Stimulated activated CD4-positive, alpha-beta T cell treated with anti-CD3 and anti-CD28 coated beads, Interleukin-1b, Interleukin-23, amount 100 ng/mL, for 24 hours (primary cell): ENCODE results near the gene ZNF138.
"Not testable (repeated sequence)": the region's sequence is repeated elsewhere in the genome, so short reads cannot be mapped to it uniquely, and the experiment has no call there.

Source experiments
- DNase-seq, 4 experiments: peaks; one replicate each; pipeline ENCODE4 v3.0.0-alpha.2; 2020; ENCODE audit warnings: low read depth in 4 of 4, low spot score in 1 of 4

Gene ZNF138

DNA sequence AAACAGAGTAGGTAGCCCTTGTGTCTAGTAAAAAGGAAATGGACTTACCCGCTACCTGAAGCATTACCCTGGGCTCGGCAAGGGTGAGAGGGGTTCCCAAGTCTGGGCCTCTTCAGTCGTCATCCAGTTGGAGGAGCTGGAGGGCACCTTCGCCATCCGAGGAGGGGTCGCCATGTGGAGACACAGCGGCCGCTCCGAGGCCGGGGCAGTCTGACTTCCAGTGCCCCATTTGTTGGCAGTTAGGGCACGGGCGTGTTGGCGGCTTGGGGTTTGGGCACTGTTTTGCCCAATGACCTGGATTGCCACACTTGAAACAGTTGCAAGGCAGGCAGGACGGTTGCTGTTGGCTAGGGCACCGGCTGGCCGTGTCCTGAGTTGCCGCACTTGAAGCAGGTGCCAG lies 43.8 kb downstream of the ZNF138 start:
- DNase-seq: not testable (repeated sequence)

DNA sequence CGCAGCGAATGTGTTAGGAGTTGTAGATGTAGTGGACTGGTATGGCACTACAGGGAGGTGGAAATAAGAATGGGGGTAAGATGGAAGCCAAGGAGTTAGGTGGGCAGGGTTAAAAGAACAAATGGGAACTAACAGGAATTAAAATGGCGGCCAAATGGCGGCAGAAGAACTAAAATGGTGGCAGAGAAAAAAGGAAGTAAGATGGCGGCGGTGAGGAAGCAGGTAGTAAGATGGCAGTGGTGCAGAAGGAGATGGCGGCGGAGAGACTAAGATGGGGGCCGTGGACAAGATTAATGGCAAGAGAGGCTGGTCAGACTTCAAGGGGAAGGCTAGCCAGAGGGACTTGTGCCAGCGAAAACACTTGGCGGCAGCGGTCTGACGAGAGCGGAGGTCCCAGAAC lies 44.5 kb downstream of the ZNF138 start:
- no peak for DNase-seq

GRCh38 chr7:64839910-64840309 lies 45.7 kb downstream of the ZNF138 start:
- DNase-seq: no peak

DNA sequence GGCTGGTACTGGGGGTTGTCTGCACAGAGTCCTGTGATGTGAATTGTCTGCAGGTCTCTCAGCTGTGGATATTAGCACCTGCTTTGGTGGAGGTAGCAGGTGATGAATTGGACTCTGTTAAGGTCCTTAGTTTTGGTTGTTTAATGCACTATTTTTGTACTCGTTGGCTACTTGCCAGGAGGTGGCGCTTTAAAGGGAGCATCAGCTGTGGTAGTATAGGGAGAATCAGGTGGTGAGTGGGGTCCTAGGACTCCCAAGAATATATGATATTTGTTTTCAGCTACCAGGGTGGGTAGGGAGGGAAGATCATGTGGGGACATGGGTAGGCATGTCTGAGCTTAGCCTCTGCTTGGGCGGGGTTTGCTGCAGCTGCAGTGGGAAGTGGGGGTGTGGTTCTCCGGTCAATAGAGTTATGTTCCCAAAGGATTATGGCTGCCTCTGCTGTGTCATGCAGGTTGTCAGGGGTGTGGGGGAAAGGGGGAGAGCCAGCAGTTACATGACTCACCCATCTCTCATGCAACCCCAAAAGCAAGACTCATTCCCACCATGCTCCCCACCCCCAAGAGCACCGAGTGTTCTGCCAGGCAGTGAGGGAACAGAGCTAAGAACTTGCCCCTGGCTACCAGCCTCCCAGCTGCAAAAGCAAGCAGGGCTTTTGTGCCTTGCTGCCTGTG lies 55.2 kb downstream of the ZNF138 start:
- DNase-seq: no peak

DNA sequence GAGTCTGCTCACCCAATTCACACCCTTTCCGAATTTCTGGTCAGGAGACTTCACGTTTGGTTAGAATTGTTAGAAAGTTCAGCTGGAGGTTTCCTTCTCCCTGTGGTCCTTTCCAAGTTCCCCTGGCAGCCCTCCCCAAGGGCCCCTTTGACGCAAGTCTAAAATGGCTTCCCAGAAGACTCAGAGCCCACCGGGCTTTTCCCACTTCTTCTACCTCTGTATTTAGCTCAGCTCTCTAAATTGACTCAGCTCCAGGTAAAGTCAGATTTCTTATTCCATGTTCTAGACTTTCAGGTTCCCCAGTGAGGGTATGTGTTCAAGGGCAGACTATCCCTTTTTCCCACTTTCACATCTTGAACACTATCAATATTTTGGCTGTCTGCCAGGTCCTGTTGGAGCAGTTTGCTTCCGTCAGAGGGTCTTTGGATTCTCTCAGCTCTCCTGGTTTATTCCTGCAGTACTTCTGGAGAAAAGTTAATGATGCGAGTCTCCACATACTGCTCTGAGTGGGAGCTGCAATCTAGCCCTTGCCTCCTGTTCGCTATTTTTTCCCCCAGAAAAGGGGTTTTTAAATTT lies 55.8 kb downstream of the ZNF138 start:
- DNase-seq: no peak

DNA sequence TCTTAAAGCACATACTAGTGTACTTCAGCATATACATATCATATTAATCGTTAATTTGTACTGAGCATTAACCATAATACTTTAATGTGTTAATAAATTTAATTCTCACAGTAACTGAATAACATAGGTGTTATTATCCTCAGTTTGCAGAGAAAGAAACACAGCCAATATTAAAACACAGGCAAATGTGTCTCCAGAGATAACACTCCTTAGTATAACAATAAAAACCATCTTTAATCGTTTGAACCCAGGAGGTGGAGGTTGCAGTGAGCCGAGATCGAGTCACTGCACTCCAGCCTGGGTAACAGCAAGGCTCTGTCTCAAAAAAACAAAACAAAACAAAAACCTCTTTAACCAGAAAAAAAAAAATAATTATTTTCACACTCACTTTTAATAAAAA lies 59.5 kb downstream of the ZNF138 start:
- DNase-seq: no peak

DNA sequence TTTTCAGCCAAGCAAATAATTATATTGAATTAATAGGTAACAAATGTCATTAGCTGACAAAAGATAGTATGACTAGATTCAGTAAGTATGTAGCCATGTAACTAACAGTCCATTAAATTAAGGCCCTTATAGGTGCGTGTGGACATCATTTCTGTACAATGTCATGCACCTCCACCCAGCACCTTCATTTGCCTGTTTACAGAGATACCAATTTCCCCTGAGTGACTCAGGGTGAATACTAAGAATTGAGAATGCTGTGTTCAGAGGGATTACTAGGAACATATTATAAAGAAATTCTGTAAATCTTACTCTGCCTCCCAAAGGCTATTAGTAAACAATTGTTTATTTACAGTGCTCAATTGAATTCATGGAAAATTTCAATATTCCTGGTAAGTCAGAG lies 60.7 kb downstream of the ZNF138 start:
- DNase-seq: no peak

- no peak for DNase-seq
Measured at GRCh38 chr7:64863021-64863420, 68.8 kb downstream of the ZNF138 start.

DNA sequence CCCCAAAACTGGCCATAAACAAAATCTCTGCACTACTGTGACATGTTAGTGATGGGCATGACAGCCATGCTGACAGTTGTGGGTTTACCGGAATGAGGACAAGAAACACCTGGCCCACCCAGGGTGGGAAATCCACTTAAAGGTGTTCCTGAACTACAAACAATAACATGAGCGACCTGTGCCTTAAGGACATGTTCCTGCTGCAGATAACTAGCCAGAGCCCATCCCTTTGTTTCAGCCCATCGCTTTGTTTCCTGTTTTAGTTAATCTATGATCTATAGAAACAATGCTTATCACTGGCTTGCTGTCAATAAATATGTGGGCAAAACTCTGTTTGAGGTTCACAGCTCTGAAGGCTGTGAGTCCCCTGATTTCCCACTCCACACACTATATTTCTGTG lies 69.3 kb downstream of the ZNF138 start:
- not testable (repeated sequence) for DNase-seq

GRCh38 chr7:64863969-64864368 lies 69.7 kb downstream of the ZNF138 start:
- no peak for DNase-seq

DNA sequence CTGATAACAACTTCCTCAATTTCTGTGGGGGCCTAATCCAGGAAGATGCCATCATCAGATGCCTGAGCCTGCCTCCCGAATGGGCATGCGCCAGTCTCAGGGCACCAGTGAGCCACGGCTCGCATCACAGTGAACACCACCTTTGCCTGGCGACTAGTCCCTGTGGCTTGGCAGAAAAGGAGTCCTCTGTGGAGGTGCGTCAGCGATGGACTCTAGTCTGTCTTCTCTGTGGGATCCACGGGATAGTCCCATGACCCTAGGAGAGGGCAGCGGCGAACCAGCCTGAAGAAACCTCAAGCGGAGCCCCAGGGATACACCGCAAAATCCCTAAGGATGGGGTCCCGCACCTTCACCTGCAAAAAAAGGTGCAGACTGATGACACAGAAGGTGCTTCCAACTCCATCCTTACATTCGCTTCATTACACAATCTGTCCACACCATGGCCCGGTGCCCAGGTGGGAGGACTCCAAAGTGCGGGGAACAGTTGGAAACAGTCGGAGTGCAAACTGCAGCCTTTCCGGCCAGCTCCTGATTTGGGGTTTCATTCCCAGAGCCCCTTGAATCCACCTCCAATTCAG lies 73.7 kb downstream of the ZNF138 start:
- no peak for DNase-seq

DNA sequence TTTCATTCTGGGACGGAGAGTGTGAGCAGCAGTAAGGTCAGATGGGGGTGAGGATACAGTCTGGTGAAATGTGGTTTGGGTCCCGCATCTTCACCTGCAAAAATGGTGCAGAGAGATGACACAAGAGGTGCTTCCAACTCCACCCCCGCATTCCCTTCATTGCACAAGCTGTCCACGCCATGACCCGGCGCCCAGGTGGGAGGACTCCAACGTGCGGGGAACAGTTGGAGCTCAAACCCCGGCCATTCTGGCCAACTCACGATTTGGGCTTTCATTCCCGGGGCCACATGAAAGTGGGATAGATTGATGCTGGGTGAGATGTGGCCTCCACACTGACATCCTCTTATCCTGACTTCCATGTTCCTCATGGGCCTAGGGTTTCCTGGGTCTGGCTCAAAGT lies 74.3 kb downstream of the ZNF138 start:
- no peak for DNase-seq

DNA sequence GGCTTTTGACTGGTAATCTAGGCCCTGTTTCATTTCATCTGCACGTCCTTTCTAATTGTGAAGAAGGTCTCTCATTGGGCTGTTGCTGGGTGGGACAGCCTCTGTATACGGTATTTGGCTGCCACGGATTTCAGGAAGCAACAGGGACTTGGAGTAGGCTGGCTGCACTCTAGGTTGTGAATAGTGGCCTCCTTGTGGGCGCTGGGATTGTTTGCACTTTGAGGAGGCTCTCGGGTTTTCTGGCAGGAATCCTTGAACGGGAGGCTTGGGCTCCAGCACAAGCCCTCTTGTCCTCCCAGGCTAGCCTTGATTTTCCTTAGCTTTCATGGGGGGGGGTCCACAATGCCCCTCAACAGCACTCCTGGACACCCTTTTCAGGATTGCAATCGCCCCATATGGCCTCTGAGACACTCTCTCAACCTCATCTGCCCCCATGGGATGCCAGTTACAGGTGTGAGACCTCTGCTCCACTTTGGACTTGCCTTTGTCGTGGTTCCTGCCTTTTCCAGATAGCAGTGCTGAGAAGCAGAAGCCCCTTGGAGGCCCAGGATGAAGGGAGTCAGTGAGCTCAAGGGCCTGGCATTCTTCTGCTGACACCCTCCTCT lies 75.0 kb downstream of the ZNF138 start:
- no peak for DNase-seq

- DNase-seq: no peak
Measured at GRCh38 chr7:64869912-64870562, 75.8 kb downstream of the ZNF138 start.

DNA sequence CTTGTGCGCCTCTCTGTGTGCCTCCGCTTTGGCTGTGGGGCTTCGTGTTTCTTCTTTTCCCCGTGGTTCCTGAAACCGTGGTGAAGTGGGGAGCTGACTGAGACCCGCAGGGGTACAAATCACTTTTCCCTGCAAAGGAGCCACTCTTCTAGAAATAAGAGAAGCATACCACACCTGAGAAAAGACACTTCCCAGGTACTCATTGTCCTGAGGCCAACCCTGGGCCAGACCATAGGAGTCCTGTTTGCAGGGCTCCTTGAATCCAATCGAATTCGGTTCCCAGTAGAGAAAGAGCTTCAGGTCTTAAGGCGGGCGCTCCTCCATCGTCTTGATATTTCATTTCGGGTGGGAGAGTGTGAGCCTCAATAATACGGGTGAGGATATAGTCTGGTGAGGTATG lies 76.4 kb downstream of the ZNF138 start:
- DNase-seq: no peak

GRCh38 chr7:64871761-64872160 lies 77.5 kb downstream of the ZNF138 start:
- DNase-seq: no peak

GRCh38 chr7:64872351-64873154 lies 78.3 kb downstream of the ZNF138 start:
- DNase-seq: no peak

DNA sequence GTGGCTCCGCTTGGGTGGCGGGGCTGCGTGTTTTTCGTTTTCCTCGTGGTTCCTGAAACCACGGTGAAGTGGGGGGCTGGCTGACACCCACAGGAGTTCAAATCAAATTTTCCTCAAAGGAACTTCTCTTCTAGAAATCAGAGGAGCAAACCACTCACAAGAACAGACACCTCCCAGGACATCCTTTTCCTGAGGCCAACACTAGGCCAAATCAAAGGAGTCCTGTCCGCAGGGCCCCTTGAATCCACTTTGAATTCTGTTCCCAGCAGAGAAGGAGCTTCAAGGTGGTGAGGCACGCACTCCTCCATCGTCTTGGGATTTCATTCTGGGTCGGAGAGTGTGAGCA lies 78.9 kb downstream of the ZNF138 start:
- DNase-seq: no peak

DNA sequence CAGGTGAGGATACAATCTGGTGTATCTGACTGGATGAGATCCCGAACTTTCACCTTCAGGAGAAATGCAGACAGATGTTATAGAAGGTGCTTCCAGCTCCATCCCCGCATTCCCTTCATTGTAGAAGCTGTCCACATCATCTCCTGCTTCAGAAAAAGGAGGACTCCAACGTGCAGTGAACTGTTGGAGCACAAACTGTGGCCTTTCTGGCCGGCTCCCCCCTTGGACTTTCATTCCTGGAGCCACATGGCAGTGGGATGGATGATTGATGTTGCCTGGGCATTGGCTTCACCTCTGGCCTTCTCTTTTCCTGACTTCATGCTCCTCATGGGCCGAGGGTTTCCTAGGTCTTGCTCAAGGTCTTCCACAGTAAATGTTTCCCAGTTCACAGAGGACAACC lies 79.3 kb downstream of the ZNF138 start:
- DNase-seq: no peak

- no peak for DNase-seq
Measured at GRCh38 chr7:64874114-64874513, 79.9 kb downstream of the ZNF138 start.

DNA sequence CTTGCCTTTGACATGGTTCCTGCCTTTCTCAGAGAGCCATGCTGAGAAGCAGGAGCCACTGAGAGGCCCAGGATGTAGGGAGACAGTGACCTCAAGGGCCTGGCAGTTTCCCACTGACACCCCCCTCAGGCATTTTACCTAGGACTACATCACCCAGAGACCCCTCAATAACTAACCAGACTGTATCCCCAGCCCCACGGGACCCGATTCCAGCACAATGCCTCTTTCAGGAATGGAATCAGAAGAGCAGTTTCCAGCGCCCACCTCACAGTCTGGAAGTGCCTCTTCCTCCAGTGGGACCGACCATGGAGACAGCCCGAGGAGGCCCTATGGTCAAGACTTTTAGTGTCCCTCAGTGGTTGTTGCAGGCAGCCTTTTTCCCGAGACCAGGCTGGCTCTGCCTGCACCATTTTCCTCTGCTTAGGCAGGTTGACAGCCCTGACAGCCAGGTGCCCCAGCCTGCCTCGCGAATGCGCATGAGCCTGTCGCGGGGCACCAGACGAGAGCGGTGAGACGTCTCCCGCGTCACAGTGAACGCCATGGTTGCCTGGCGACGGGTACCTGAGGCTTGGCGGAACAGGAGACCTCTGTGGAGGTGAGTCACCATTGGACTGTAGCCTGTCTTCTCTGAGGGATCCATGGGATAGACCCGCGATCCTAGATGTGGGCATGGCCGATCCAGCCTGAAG lies 80.5 kb downstream of the ZNF138 start:
- DNase-seq: no peak
